ENCODE results near the gene CD3D.

Gene CD3D

DNA sequence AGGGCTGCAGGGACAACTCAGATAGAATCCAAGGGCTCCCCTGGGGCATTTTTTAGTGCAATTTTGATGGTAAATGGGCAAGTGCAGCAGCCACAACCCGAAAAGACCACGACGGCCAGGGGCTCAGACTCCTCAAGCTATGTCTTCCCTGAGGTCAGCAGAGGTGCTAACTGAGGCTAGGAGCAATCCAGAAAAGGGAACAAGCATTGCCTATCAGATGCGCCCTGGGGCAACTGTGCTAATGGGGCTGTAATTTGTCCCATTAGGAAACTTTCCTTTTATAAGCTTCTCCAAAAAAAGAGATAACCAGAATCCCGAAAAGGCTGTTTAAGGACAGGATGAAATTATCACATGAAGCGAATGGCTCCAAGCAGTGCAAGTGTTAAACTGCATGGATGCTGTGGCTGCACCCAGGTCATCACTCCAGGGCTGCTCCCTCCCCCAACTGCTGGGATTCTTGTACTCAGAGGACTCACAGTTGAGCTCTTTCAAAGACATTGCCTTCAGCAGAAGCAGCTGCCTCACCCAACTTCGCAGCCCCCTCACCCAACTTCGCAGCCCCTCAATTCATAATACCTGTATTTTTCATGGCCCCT lies 40.8 kb downstream of the CD3D start:
- 67% methylated on average over 8 of the region's 8 CpGs for WGBS
- H3K4me1 ChIP-seq (ENCODE audit: insufficient read depth, low read length) = no peaks in the 10 kb centered on the region
- no peak overlapping the region for H3K27ac ChIP-seq (ENCODE audit: low read depth, low read length)
- H3K9me3 ChIP-seq (ENCODE audit: insufficient read depth, low read depth, low read length) = no peaks in the 10 kb centered on the region
- no peaks in the 10 kb centered on the region for H3K27me3 ChIP-seq (ENCODE audit: insufficient read depth, low read length)
- H3K36me3 ChIP-seq (ENCODE audit: insufficient read depth, low read length) = no peaks in the 10 kb centered on the region
- no peak overlapping the region for H3K9ac ChIP-seq (ENCODE audit: low read depth, low read length)
- H3K4me3 ChIP-seq (ENCODE audit: low read length) = no peak overlapping the region

DNA sequence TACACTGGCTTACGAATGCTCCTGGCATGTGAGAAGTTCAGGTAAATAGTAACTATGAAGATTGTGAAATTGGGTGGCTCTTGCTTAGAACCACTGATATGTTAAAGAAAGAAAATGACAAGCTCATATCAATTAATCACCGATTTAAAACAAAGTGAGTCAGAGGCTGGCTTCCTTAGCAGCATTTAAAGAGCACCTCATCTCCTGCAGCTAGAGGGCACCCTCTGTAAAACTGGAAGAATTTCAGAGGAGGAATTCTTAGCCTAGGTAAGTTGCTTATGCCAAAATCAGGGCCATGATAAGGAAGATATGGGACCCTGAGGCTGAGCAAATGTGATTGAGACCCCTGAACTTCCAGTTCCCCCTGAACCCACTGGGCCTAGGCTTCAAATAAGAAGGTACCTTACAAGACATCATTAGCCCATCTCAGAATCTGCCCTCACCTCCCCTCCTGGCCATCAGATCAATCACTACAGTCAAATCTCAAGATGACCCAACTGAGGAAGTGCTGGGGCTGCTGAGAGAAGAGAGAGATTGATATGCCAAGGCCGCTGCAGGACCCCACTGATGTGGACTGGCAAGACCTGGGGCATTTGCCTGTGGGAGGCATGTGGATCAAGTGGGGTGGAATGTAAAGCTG lies 46.6 kb downstream of the CD3D start:
- H3K36me3 ChIP-seq (ENCODE audit: insufficient read depth, low read length) = no peaks in the 10 kb centered on the region
- no peaks in the 10 kb centered on the region for H3K4me1 ChIP-seq (ENCODE audit: insufficient read depth, low read length)
- H3K27ac ChIP-seq (ENCODE audit: low read depth, low read length) = no peak overlapping the region
- H3K27me3 ChIP-seq (ENCODE audit: insufficient read depth, low read length) = 0 out of 2 replicates have a peak, but pooled peaks cover 3% of the 10 kb centered on the region
- H3K4me3 ChIP-seq (ENCODE audit: low read length) = no peak overlapping the region
- H3K9me3 ChIP-seq (ENCODE audit: insufficient read depth, low read depth, low read length) = no peaks in the 10 kb centered on the region
- no peak overlapping the region for H3K9ac ChIP-seq (ENCODE audit: low read depth, low read length)
- 77% methylated on average over 3 of the region's 3 CpGs for WGBS

DNA sequence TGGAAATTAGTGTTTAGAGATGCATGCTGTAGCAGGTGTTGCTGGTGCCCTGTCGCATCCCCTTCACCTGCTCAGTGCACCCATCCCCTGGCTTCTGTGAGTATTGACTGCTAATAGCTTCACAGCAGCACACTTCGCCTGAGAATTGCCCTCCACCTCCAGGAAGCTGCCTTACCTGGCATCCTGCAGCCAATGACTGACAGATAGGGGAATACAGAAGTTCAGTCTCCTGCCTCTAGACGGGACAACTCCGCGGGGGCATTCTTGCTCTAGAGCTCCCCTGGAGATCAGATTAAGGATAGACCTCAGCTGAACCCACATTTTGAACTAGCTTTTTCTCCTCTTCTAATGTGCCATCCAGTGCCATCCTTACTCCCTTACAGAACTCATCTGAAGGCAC lies 47.3 kb downstream of the CD3D start:
- no peak overlapping the region for H3K4me3 ChIP-seq (ENCODE audit: low read length)
- no peak overlapping the region for H3K27ac ChIP-seq (ENCODE audit: low read depth, low read length)
- 0 out of 2 replicates have a peak, but pooled peaks cover 3% of the 10 kb centered on the region for H3K27me3 ChIP-seq (ENCODE audit: insufficient read depth, low read length)
- no peaks in the 10 kb centered on the region for H3K36me3 ChIP-seq (ENCODE audit: insufficient read depth, low read length)
- 68% methylated on average over 5 of the region's 5 CpGs for WGBS
- H3K9me3 ChIP-seq (ENCODE audit: insufficient read depth, low read depth, low read length) = no peaks in the 10 kb centered on the region
- H3K4me1 ChIP-seq (ENCODE audit: insufficient read depth, low read length) = no peaks in the 10 kb centered on the region
- H3K9ac ChIP-seq (ENCODE audit: low read depth, low read length) = no peak overlapping the region

- H3K36me3 ChIP-seq (ENCODE audit: insufficient read depth, low read length) = no peaks in the 10 kb centered on the region
- no peak overlapping the region for H3K4me3 ChIP-seq (ENCODE audit: low read length)
- H3K27ac ChIP-seq (ENCODE audit: low read depth, low read length) = no peak overlapping the region
- H3K9ac ChIP-seq (ENCODE audit: low read depth, low read length) = no peak overlapping the region
- no peaks in the 10 kb centered on the region for H3K4me1 ChIP-seq (ENCODE audit: insufficient read depth, low read length)
- H3K27me3 ChIP-seq (ENCODE audit: insufficient read depth, low read length) = 0 out of 2 replicates have a peak, but pooled peaks cover 3% of the 10 kb centered on the region
- 92% methylated on average over 1 of the region's 2 CpGs for WGBS
- H3K9me3 ChIP-seq (ENCODE audit: insufficient read depth, low read depth, low read length) = no peaks in the 10 kb centered on the region
Measured at GRCh38 chr11:118294053-118294452, 48.5 kb downstream of the CD3D start.

- Histone ChIP-seq H3K36me3 (ENCODE audit: insufficient read depth, low read length) (no peaks in the 10 kb centered on the region), H3K4me3 (ENCODE audit: low read length) (no peak overlapping the region), H3K9me3 (ENCODE audit: insufficient read depth, low read depth, low read length) (no peaks in the 10 kb centered on the region), H3K27ac (ENCODE audit: low read depth, low read length) (no peak overlapping the region), H3K4me1 (ENCODE audit: insufficient read depth, low read length) (no peaks in the 10 kb centered on the region), H3K9ac (ENCODE audit: low read depth, low read length) (no peak overlapping the region), H3K27me3 (ENCODE audit: insufficient read depth, low read length) (peaks cover 6% of the 10 kb centered on the region; the same call in 1 of the 2 replicates)
- WGBS = 88% methylated on average over 9 of the region's 9 CpGs
Measured at GRCh38 chr11:118291477-118292135, 50.9 kb downstream of the CD3D start.

GRCh38 chr11:118290923-118291322 lies 51.6 kb downstream of the CD3D start:
- H3K27me3 ChIP-seq (ENCODE audit: insufficient read depth, low read length) = peaks cover 6% of the 10 kb centered on the region; the same call in 1 of the 2 replicates
- H3K4me3 ChIP-seq (ENCODE audit: low read length) = no peak overlapping the region
- 35% methylated on average over 9 of the region's 9 CpGs for WGBS
- no peaks in the 10 kb centered on the region for H3K9me3 ChIP-seq (ENCODE audit: insufficient read depth, low read depth, low read length)
- H3K27ac ChIP-seq (ENCODE audit: low read depth, low read length) = no peak overlapping the region
- no peak overlapping the region for H3K9ac ChIP-seq (ENCODE audit: low read depth, low read length)
- H3K36me3 ChIP-seq (ENCODE audit: insufficient read depth, low read length) = no peaks in the 10 kb centered on the region
- no peaks in the 10 kb centered on the region for H3K4me1 ChIP-seq (ENCODE audit: insufficient read depth, low read length)

GRCh38 chr11:118289401-118289800 lies 53.1 kb downstream of the CD3D start:
- Histone ChIP-seq H3K4me1 (ENCODE audit: insufficient read depth, low read length) (no peaks in the 10 kb centered on the region), H3K27ac (ENCODE audit: low read depth, low read length) (no peak overlapping the region), H3K27me3 (ENCODE audit: insufficient read depth, low read length) (peaks cover 6% of the 10 kb centered on the region; the same call in 1 of the 2 replicates), H3K9ac (ENCODE audit: low read depth, low read length) (no peak overlapping the region), H3K9me3 (ENCODE audit: insufficient read depth, low read depth, low read length) (no peaks in the 10 kb centered on the region), H3K36me3 (ENCODE audit: insufficient read depth, low read length) (no peaks in the 10 kb centered on the region), H3K4me3 (ENCODE audit: low read length) (no peak overlapping the region)

All from HUES64 (cell line).